B cell (primary cell): ENCODE results near the gene SLC16A2.

ENCODE experiments used
- CTCF ChIP-seq: fragments of 200-600 bp; IDR thresholded peaks from one replicate; pipeline ENCODE4 v1.8.0; 2022; ENCODE audit warnings: antibody characterized with exemption, mild to moderate bottlenecking
- EZH2 ChIP-seq: IDR thresholded peaks from 2 replicates; pipeline ENCODE4 v1.6.1; 2012; ENCODE audit warnings: borderline replicate concordance, low read depth, mild to moderate bottlenecking, moderate library complexity, low read length; ENCODE audit not compliant: insufficient read depth, poor library complexity, severe bottlenecking

- no peak for TF ChIP-seq CTCF
- TF ChIP-seq EZH2, result no peak
Measured at GRCh38 chrX:74546984-74547383, 125.7 kb downstream of the SLC16A2 start.
